T-helper 1 cell treated with Interleukin-12 subunit alpha and Interleukin-12 subunit beta and Interleukin-4 antibody, amounts not matched to agents 30 μg/mL and 1 μg/mL, for 36 hours (primary cell): Measurements from ENCODE around the gene PID1.

Experiments used
- H3K27ac Mint-ChIP-seq: one replicate; pipeline ENCODE4 v1.8.0; 2021; ENCODE audit warnings: mild to moderate bottlenecking, mixed read lengths
- H3K27me3 Mint-ChIP-seq: one replicate; pipeline ENCODE4 v1.8.0; 2021; ENCODE audit warnings: low read depth, mixed read lengths
- H3K36me3 Mint-ChIP-seq: one replicate; pipeline ENCODE4 v1.8.0; 2021; ENCODE audit warnings: low read depth, mixed read lengths
- H3K4me1 Mint-ChIP-seq: one replicate; pipeline ENCODE4 v1.8.0; 2021; ENCODE audit warnings: low read depth, mixed read lengths
- H3K4me3 Mint-ChIP-seq: one replicate; pipeline ENCODE4 v1.8.0; 2021; ENCODE audit warnings: mild to moderate bottlenecking, moderate library complexity, mixed read lengths
- H3K9me3 Mint-ChIP-seq: one replicate; pipeline ENCODE4 v1.8.0; 2021; ENCODE audit warnings: mixed read lengths

Gene PID1

DNA sequence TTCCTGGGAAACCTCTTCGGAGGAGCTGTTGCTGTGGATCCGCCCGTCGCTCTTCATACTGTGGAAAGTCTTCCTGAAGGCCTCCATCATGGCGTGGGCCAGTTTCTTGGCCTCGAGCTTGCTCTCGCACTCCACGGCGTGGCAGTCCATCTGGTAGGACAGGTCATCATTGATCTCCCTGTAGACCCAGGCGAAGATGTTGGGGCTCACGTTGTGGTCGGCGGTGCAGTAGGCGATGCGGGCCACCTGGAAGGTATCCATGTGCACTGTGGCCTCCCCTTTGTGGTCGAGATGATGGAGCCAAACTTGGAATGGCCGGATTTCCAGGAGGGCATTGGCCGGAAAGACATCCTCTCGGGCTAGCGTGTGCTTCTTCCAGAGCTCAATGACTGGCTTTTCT, 245.4 kb downstream of the PID1 start:
- H3K27ac Mint-ChIP-seq: no peak overlapping the region
- H3K9me3 Mint-ChIP-seq: peaks cover 27% of the 10 kb centered on the region
- H3K4me3 Mint-ChIP-seq: no peak overlapping the region
- H3K27me3 Mint-ChIP-seq: no peaks in the 10 kb centered on the region
- no peaks in the 10 kb centered on the region for H3K4me1 Mint-ChIP-seq
- H3K36me3 Mint-ChIP-seq: no peaks in the 10 kb centered on the region

DNA sequence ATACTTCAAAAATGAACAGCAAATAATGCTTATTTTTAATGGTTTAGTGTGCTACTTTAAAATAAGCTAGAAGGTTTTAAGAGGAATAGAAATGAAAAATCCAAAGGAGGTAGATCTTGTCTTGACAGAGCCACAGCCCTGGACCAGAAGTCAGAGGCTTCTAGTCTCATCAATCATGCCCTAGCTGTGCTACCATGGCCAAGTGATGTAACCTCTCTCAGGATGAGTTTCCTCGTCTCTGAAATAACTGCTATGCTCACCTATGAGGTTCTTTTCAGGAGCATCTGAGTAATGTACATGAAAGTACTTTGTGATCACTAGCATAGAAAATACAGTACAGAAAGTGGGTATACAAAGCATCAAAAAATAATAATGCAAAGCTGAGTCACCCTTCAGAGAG, 248.4 kb downstream of the PID1 start:
- Mint-ChIP-seq H3K36me3 (no peaks in the 10 kb centered on the region), H3K4me1 (no peaks in the 10 kb centered on the region)

DNA sequence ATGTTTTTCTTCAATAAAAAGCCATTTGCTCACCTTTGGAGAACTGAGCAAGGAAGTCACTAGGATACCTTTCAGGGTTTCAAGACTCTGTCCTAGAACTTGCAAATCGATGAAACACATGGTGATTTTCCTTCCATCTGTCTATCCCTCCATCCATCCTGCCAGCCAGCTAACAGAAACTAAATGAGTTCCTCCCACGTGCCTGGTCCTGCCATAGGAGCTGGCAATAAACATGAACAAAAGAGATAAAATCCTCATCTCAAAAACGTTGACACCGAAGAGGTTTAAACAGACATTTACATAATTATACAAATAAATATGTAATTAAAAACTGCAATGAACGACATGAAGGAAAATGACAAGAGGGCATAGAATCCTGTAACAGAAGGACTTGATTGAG, 249.0 kb downstream of the PID1 start:
- Mint-ChIP-seq H3K4me1 (no peaks in the 10 kb centered on the region), H3K9me3 (peaks cover 13% of the 10 kb centered on the region), H3K36me3 (no peaks in the 10 kb centered on the region), H3K27me3 (no peaks in the 10 kb centered on the region), H3K4me3 (no peak overlapping the region), H3K27ac (no peak overlapping the region)

More for the DNA sequence above, 248.4 kb downstream of the PID1 start:
- H3K27me3 Mint-ChIP-seq: no peaks in the 10 kb centered on the region
- H3K9me3 Mint-ChIP-seq: peaks cover 19% of the 10 kb centered on the region
- H3K4me3 Mint-ChIP-seq: no peak overlapping the region
- H3K27ac Mint-ChIP-seq: no peak overlapping the region

DNA sequence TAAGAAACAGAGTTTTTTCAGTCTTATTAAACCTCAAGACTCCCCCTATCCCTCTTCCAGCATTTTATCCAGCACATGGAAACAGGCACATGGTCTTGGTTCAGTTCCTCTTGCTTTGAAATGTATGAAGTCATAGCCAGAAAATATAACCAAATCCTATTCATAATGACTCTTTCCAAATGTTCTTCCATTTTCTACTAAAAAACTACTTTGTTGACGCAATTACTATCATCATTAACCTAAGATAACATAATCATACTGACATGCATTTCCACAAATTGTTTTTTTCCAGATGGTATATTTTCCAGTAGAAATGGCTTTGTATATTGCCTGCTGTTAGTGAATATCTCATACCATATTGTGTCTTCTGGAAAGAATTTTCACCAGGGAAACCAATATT, 261.3 kb downstream of the PID1 start:
- H3K27me3 Mint-ChIP-seq: no peaks in the 10 kb centered on the region
- H3K9me3 Mint-ChIP-seq: peaks cover 3% of the 10 kb centered on the region
- no peaks in the 10 kb centered on the region for H3K4me1 Mint-ChIP-seq
- H3K4me3 Mint-ChIP-seq: no peak overlapping the region
- no peak overlapping the region for H3K27ac Mint-ChIP-seq
- no peaks in the 10 kb centered on the region for H3K36me3 Mint-ChIP-seq

DNA sequence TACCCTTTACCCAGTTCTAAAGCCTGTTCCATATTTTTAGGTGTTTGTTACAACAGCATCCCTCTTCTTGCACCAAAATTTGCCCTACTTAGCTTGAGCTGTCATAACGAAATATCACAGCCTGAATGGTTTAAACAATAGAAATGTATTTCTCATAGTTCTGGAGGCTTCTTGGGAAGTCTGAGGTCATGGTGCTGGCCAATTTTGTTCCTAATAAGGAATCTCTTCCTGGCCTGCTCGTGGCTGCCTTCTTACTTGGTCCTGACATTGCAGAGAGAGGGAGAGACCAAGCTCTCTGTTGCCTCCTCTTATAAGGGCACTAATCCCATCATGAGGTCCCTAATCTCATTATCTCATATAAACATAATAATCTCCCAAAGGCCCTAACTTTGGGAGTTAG, 267.8 kb downstream of the PID1 start:
- no peak overlapping the region for H3K27ac Mint-ChIP-seq
- no peaks in the 10 kb centered on the region for H3K27me3 Mint-ChIP-seq
- H3K4me3 Mint-ChIP-seq: no peak overlapping the region
- peaks cover 17% of the 10 kb centered on the region for H3K9me3 Mint-ChIP-seq
- no peaks in the 10 kb centered on the region for H3K4me1 Mint-ChIP-seq
- no peaks in the 10 kb centered on the region for H3K36me3 Mint-ChIP-seq

DNA sequence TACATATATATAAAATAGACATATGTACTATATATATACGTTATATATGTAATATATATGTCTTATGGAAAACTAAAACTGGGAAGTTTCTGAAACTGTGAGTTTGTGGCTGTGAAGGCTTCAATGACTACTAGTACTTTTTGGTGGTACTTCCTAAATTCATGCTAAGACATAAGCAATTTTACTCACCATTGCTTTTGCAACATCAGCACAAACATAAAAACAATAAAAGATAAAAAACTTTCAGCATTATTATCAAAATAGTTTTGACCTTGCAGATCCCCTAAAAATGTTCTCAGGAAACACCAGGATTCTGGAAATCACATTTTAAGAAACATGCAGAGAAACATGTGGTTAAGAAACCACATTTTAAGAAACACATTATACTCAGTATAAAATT, 269.9 kb downstream of the PID1 start:
- Mint-ChIP-seq H3K27me3 (no peaks in the 10 kb centered on the region), H3K27ac (no peak overlapping the region)

DNA sequence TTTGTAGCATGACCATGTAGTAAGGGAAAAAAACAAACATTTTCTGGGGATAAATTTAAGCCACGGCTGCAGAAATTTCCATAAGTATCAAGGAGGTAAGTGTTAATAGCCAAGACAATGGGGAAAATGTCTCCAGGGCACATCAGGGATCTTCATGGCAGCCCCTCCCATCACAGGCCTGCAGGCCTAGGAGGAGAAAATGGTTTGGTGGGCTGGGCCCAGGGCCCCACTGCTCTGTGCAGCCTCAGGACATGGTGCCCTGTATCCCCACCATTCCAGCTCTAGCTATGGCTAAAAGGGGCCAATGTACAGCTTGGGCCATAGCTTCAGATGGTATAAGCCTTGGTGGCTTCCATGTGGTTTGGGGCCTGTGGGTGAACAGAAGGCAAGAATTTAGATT, 271.8 kb downstream of the PID1 start:
- H3K27ac Mint-ChIP-seq: no peak overlapping the region
- H3K4me1 Mint-ChIP-seq: no peaks in the 10 kb centered on the region
- peaks cover 25% of the 10 kb centered on the region for H3K9me3 Mint-ChIP-seq
- H3K36me3 Mint-ChIP-seq: no peaks in the 10 kb centered on the region
- no peaks in the 10 kb centered on the region for H3K27me3 Mint-ChIP-seq
- no peak overlapping the region for H3K4me3 Mint-ChIP-seq

More for the DNA sequence above, 269.9 kb downstream of the PID1 start:
- H3K4me3 Mint-ChIP-seq: no peak overlapping the region
- H3K4me1 Mint-ChIP-seq: no peaks in the 10 kb centered on the region
- H3K36me3 Mint-ChIP-seq: no peaks in the 10 kb centered on the region
- H3K9me3 Mint-ChIP-seq: peaks cover 22% of the 10 kb centered on the region

DNA sequence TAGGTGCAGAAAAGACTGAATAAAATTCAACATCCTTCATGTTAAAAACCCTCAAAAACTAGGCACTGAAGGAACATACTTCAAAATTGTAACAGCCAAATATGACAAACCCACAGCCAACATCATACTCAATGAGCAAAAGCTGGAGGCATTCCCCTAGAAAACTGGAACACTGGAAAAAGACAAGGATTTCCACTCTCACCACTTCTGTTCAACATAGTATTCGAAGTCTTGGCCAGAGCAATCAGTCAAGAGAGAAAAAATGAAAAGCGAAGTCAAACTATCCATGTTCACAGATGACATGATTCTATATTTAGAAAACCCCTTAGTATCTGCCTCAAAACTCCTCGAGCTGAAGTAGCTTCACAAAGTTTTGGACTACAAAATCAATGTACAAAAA, 282.3 kb downstream of the PID1 start:
- Mint-ChIP-seq H3K4me1 (no peaks in the 10 kb centered on the region), H3K9me3 (peaks cover 17% of the 10 kb centered on the region), H3K36me3 (no peaks in the 10 kb centered on the region), H3K4me3 (no peak overlapping the region), H3K27ac (no peak overlapping the region), H3K27me3 (no peaks in the 10 kb centered on the region)

DNA sequence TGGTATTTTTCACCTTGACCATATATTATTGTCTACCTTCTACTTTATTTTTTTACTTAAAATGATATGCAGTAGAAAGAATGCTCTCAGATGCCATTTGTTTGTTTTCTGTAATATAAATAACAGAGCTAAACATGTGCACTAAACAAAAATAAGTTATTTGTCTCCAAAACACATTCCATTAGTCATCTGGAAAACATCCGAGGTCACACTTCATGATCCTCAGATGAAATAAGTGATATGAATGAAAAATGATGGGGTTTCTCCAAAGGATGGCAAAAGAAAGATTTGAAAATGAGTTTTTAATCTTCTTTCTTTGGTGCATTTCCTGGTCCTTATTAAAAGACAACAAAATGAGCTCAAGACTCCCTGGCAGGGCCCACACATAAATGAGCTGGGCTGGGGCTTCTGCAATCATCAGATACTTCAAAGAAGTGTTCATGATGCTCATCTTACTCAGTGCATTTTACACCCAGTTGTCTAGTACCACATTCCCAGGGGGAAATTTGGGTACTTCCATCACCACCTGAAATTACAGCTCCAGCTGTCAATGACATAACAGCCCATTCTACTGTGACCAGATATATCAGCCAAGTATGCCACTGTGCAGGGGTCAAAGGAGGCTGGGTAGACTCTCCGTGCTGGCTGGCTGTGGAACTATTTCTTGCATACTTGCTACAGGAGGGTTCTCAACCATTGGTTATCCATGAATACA, 283.5 kb downstream of the PID1 start:
- Mint-ChIP-seq H3K4me1 (no peaks in the 10 kb centered on the region), H3K36me3 (no peaks in the 10 kb centered on the region), H3K27me3 (no peaks in the 10 kb centered on the region), H3K4me3 (no peak overlapping the region), H3K9me3 (peaks cover 25% of the 10 kb centered on the region), H3K27ac (no peak overlapping the region)

DNA sequence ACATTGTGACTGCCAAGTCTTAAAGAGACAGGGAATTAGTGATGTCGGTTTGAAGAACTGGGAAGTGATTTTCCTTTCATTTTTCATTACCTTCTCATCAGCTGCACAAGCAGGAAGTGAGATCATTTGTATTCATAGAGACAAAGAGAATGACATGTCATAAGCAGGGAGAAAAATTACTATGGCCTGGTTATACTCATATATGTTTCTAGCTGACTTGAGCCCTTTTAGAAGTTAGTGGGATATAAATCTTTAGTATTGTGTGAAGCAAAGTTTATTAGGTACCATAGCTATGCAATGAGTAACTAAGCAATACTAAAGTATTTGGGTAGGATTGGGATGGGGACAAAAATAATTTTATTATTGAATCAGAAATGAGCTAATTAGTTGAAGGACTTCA, 284.1 kb downstream of the PID1 start:
- H3K36me3 Mint-ChIP-seq: no peaks in the 10 kb centered on the region

DNA sequence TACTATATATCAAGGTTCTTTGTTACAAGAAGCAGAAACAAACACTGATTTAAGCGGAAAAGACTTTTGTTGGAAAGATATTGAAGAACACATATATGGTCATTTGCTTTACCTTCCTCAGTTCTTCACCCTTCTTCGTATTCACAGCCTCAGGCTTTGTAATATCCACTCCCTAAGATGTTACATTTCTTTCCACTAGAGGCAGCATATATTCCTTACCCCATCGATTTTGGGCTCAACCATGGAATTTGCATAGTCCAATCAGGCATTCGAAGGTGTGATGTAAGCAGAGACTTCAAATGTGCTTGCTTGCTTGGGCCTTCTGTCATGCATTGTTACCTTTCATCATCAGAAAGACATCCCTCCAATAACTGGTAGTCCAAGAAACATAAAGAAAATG, 287.4 kb downstream of the PID1 start:
- Mint-ChIP-seq H3K4me3 (no peak overlapping the region), H3K4me1 (no peaks in the 10 kb centered on the region), H3K27ac (no peak overlapping the region), H3K9me3 (peaks cover 45% of the 10 kb centered on the region), H3K27me3 (no peaks in the 10 kb centered on the region), H3K36me3 (no peaks in the 10 kb centered on the region)

More for the DNA sequence above, 284.1 kb downstream of the PID1 start:
- Mint-ChIP-seq H3K4me3 (no peak overlapping the region), H3K27me3 (no peaks in the 10 kb centered on the region), H3K4me1 (no peaks in the 10 kb centered on the region), H3K27ac (no peak overlapping the region), H3K9me3 (peaks cover 27% of the 10 kb centered on the region)

DNA sequence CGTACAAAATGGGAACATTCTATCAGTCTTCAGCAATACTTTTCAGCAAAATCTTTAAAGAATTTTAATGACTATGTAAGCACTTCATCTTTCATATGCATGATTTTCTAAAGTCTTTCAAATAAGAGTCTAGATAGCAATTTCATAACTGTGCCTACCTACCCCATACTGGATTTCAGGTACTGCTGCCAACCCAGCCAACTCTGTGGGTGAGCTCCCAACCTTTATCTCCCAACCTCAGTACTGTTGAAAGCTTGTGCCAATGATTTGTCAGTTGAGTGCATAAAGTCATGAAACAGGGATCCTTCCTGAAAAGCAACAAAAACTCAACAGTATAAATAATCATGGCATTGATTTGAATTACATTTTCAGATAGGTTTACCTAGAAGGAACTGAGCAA, 296.9 kb downstream of the PID1 start:
- Mint-ChIP-seq H3K27ac (no peak overlapping the region), H3K9me3 (peaks cover 5% of the 10 kb centered on the region), H3K4me1 (no peaks in the 10 kb centered on the region), H3K27me3 (no peaks in the 10 kb centered on the region), H3K36me3 (no peaks in the 10 kb centered on the region), H3K4me3 (no peak overlapping the region)
